Mesodermal cell (in vitro differentiated cells): Measurements from ENCODE around the gene ANO6.

Source experiments
- H3K27ac ChIP-seq: 2 replicates; pipeline ENCODE4 v1.7.0; 2013; ENCODE audit warnings: mild to moderate bottlenecking, low read depth, low read length, moderate library complexity; ENCODE audit not compliant: severe bottlenecking
- H3K36me3 ChIP-seq: 2 replicates; pipeline ENCODE4 v1.7.1; 2013; ENCODE audit warnings: mild to moderate bottlenecking, low read length, moderate library complexity; ENCODE audit not compliant: control insufficient read depth, insufficient read depth
- H3K4me1 ChIP-seq: one replicate; pipeline ENCODE4 v1.7.1; 2013; ENCODE audit warnings: mild to moderate bottlenecking, low read length; ENCODE audit not compliant: insufficient read depth, control insufficient read depth, poor library complexity, severe bottlenecking
- H3K4me3 ChIP-seq: 2 replicates; pipeline ENCODE4 v1.7.0; 2013; ENCODE audit warnings: low read length, control low read depth, mild to moderate bottlenecking; ENCODE audit not compliant: insufficient read depth, poor library complexity, severe bottlenecking; ENCODE audit errors: extremely low read depth
- H3K9me3 ChIP-seq: 2 replicates; pipeline ENCODE4 v1.7.1; 2013; ENCODE audit warnings: mild to moderate bottlenecking, low read length, moderate library complexity; ENCODE audit not compliant: control insufficient read depth
- WGBS, 2 experiments: methylation state at CpG; one replicate each; pipeline ENCODE4 v1.1.5; 2013; ENCODE audit warnings: missing lambda C conversion rate in 2 of 2; ENCODE audit not compliant: insufficient coverage in 2 of 2; 5-methylcytosine and 5-hydroxymethylcytosine counted together

ANO6 gene

GRCh38 chr12:45212064-45212463, 3.8 kb upstream of the ANO6 start:
- Histone ChIP-seq H3K4me3 (no peak overlapping the region), H3K4me1 (no peaks in the 10 kb centered on the region), H3K27ac (no peak overlapping the region), H3K36me3 (no peaks in the 10 kb centered on the region), H3K9me3 (no peaks in the 10 kb centered on the region)
- no CpG with 5 or more reads among the region's 1 CpG for WGBS, 2 experiments

DNA sequence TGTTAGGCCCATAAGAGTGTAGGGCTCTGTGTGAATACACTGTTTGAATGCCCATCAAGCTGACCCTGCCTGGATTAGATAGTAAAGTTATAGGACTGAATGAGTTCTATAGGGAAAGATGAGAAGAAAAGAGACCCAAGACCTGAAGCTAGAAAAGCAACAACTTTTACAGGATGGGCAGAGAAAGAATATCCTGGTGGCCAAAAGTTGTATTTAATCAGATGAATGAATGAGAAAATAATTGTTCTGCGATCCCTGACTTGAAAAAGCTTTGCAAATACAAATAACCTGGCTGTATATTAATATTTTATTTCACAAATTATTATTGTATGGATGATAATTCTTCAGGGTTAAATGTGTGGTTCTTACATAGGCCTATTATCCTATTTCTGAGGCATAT, 2.8 kb upstream of the ANO6 start:
- Histone ChIP-seq H3K4me3 (no peak overlapping the region), H3K4me1 (peaks cover under 1% of the 10 kb centered on the region), H3K9me3 (no peaks in the 10 kb centered on the region), H3K27ac (no peak overlapping the region), H3K36me3 (no peaks in the 10 kb centered on the region)
- WGBS, 2 experiments: no CpG with 5 or more reads among the region's 1 CpG

DNA sequence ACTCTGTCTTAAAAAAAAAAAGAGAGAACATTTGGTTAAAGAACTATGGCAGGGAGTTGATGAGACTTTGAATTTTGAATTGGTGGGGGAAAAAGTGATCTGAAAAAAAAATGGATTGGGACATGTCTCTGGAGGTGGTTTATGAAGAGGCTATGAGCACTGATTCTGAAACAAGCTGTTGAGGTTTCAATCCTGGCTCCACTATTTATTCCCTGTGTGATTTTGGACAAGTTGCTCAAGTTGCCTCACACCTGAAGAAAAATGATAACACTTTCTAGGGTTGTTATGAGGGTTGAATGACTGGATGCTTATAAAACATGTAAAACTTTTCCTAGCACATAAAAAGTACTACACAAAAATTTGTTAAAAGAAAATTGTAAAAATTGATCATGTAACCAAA, 1.8 kb upstream of the ANO6 start:
- peaks cover 10% of the 10 kb centered on the region for H3K4me1 ChIP-seq
- no peaks in the 10 kb centered on the region for H3K36me3 ChIP-seq
- no peaks in the 10 kb centered on the region for H3K9me3 ChIP-seq
- H3K27ac ChIP-seq: no peak overlapping the region
- no peak overlapping the region for H3K4me3 ChIP-seq

DNA sequence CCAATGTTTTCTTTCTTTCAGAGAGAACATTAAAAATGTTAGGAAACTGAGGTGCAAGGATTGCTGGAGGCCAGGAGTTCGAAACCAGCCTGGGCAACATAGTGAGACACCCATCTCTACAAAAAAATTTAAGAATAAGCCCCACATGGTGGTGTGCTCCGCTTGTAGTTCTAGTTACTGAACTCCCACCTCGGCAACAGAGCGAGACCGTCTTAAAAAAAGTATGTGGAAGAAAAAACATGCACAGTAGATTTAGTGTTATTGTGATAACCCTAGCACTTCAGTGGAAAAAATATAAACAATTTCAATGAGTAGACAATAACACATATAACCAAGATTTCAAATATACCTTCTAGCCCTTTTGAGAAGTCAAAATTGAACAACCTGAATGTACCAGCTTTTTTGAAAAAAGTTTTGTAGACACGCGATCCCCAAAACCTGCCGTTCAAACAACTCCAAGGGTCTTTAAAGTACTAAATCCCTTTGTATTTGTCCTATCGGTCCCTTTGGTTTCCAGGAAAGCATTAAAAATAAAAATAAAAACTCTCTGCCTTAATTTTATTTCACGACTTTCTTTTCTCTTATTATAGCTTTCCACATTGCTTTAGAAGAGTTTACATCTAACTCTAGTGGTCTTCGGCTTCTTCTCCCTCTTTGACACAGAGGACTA, 1.0 kb upstream of the ANO6 start:
- Histone ChIP-seq H3K36me3 (peaks cover 3% of the 10 kb centered on the region), H3K27ac (peak overlapping the region; percentile 97), H3K9me3 (no peaks in the 10 kb centered on the region), H3K4me3 (peak overlapping the region; percentile 96), H3K4me1 (peaks cover 17% of the 10 kb centered on the region)
- 21 to 23% methylated on average over 4 to 6 of the region's 11 CpGs for WGBS, 2 experiments

DNA sequence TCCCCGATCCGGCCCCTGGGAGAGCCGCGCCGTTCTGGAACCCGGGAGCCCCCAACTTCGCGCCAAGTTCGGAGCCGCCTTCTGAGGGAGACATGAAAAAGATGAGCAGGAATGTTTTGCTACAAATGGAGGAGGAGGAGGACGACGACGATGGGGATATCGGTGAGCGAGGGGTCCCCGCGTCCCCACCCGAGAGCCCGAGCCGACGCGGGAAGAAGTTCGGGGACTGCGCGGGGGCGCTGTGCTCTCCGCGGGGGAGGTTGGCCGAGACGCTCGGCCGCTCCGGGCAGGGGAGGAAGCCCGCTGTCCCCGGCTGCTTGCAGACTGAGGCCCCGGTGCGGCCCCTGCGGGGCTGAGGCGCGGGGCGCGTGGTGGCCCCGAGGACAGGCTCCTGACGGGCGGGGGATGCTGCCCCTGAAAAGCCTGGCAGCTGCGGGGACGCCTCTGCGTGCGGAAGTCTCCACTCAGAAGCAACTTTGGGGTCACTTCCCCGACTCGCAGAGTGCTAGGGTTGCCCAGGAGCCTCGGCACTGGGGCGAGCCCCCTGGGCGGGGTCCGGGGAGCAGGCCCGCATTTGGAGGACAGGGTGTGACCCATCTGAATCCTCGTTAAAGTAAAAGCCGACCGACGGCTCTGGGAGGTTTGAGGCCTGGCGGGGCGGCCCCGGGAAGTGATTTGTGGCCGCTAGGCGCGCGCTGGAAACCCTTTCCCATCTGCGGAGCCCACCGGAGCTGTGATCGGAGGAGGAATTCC, 511 bp downstream of the ANO6 start:
- H3K27ac ChIP-seq: peak overlapping the region; percentile 97
- peaks cover 24% of the 10 kb centered on the region for H3K4me1 ChIP-seq
- 0 to 1% methylated on average over 59 to 62 of the region's 70 CpGs for WGBS, 2 experiments
- H3K4me3 ChIP-seq: peak overlapping the region; percentile 96
- peaks cover 17% of the 10 kb centered on the region for H3K36me3 ChIP-seq
- H3K9me3 ChIP-seq: no peaks in the 10 kb centered on the region

DNA sequence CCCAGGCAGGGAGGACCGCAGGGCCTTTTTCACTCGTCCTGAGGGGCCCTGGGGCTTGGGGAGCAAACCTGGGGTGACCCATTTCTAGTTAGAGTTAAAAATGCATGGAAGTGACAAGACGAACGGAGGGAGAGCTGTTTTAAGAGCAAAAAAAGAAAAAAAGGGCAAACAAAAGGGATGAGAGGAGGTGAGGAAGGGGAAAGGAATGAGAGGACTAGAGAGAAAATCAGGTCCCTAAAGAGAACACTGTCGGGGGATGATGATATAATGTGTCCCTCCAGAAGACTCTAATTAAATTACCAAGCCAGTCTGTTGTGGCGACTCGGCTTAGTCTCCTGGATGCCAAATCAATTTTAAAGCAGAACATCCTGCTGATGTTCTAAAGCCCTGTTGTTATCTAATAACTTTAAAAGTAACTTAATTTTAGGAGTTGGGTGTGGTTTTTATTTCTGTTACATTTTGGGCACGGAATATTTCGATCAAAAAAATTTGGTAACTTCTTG, 1.1 kb downstream of the ANO6 start:
- 0% methylated on average over 5 of the region's 9 CpGs for WGBS, 2 experiments
- Histone ChIP-seq H3K36me3 (peaks cover 21% of the 10 kb centered on the region), H3K4me1 (peaks cover 24% of the 10 kb centered on the region), H3K9me3 (no peaks in the 10 kb centered on the region), H3K27ac (peak overlapping the region; percentile 97), H3K4me3 (peak overlapping the region; percentile 96)

GRCh38 chr12:45217846-45218245, 2.0 kb downstream of the ANO6 start:
- WGBS, 2 experiments: no CpG with 5 or more reads among the region's 2 CpGs
- peaks cover 28% of the 10 kb centered on the region for H3K4me1 ChIP-seq
- no peaks in the 10 kb centered on the region for H3K9me3 ChIP-seq
- H3K36me3 ChIP-seq: peaks cover 22% of the 10 kb centered on the region
- H3K27ac ChIP-seq: no peak overlapping the region
- peak overlapping the region; percentile 96 for H3K4me3 ChIP-seq

DNA sequence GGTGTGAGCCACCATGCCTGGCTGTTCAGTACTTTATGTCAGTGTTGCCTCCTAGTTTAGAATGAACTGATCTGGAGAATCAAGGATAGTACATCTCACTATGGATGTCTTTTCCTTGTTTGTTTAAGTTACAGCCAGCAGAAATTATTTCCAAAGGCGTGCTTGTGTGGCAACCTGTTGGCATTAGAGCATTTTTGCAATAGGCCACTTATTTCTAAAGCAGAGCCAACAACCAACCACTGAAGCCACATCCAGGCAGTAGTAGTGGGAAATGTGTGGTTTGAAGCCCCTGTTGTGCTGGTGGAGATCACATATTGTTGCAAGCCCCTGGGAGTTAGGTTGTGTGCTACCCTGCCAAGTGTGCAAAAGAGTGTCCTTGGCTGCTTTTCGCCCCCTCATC, 3.7 kb downstream of the ANO6 start:
- peaks cover 28% of the 10 kb centered on the region for H3K4me1 ChIP-seq
- no peak overlapping the region for H3K27ac ChIP-seq
- peaks cover 36% of the 10 kb centered on the region for H3K36me3 ChIP-seq
- WGBS, 2 experiments: 100% methylated on average over 1 to 2 of the region's 2 CpGs
- H3K4me3 ChIP-seq: no peak overlapping the region
- H3K9me3 ChIP-seq: no peaks in the 10 kb centered on the region

DNA sequence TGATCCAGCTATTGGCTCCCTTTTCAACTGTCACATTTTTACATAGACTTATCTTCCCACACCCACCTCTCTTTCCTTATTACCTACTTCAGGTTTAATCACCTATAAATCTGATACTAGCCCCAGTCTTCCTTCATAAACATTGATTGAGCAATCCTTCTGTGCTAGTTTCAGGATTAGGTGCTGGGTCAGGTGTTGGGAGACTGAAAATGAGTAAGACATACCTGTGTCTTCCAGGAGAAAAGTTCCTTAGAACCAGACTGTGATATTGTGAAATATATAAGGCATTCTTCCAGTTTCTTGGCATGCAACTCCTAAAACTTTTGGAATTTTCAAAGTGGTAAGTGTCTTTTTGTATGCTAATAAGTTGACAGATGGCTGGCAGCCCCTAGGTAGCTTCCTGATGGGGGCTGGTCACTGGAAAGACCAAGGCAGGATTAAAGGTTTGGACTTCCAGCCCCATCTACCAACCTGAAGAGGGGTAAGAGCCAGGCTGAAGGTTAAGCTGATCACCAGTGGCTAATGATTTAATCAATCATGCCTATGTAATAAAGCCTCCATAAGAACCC, 4.6 kb downstream of the ANO6 start:
- peaks cover 28% of the 10 kb centered on the region for H3K4me1 ChIP-seq
- H3K9me3 ChIP-seq: no peaks in the 10 kb centered on the region
- H3K27ac ChIP-seq: no peak overlapping the region
- H3K36me3 ChIP-seq: peaks cover 45% of the 10 kb centered on the region
- H3K4me3 ChIP-seq: no peak overlapping the region

DNA sequence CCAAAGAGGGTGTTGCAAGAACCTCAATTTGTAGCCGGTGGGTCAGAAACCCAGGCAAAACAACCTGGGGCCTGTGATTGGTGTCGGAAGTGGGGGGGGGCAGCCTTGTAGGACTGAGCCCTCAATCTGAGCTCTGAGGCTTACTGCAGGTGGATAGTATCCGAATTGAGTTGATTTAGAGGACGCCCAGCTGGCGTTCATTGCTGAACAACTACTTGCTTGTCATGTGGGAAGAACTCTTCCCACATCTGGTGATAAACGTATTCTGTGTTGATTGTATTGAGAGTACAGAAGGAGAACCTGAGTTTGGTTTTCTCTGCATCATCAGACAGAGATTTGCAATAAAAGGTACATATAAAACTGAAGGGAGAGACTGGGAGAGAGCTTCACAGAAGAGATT, 5.1 kb downstream of the ANO6 start:
- Histone ChIP-seq H3K27ac (no peak overlapping the region), H3K36me3 (peaks cover 50% of the 10 kb centered on the region), H3K4me3 (no peak overlapping the region), H3K4me1 (peaks cover 28% of the 10 kb centered on the region), H3K9me3 (no peaks in the 10 kb centered on the region)
- WGBS, 2 experiments: 93 to 97% methylated on average over 6 of the region's 6 CpGs

DNA sequence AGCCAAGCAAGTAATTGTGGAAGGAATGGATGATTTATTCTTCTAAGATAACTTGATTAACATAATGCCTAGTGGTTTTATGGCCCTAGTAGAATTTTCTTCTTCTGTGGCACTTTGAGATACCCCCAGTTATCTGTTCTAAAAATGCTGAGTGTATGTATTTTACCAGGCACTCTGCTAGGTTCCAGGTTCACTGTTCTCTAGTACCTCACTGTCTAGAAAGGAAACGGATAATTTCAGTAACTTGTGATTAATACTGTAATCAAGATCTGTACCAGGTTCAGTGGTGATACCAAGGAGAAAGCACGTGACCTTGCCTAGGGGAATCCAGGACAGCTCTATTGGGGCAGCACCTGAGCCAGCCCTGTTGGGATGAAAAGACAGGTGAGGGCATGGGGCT, 8.0 kb downstream of the ANO6 start:
- H3K27ac ChIP-seq: no peak overlapping the region
- H3K4me3 ChIP-seq: no peak overlapping the region
- no peaks in the 10 kb centered on the region for H3K9me3 ChIP-seq
- WGBS, 2 experiments: 100% methylated on average over 1 to 2 of the region's 2 CpGs
- peaks cover 70% of the 10 kb centered on the region for H3K36me3 ChIP-seq
- H3K4me1 ChIP-seq: peaks cover 20% of the 10 kb centered on the region
